PFSK-1 (cell line): ENCODE measurements around the gene HMGCR.

Experiments
- FOXP2 ChIP-seq: optimal IDR thresholded peaks from 2 replicates; pipeline ENCODE3; 2011; ENCODE audit warnings: borderline replicate concordance, control low read depth, inconsistent platforms; ENCODE audit not compliant: insufficient read depth; ENCODE audit errors: extremely low read length, extremely low read depth
- POLR2AphosphoS5 ChIP-seq: IDR thresholded peaks from 2 replicates; pipeline ENCODE4 v1.6.1; 2012; ENCODE audit warnings: low read depth, mild to moderate bottlenecking, control low read depth, low read length, moderate library complexity
- SIN3A ChIP-seq: IDR thresholded peaks from 2 replicates; pipeline ENCODE4 v1.6.1; 2012; ENCODE audit warnings: mild to moderate bottlenecking, low read length, moderate library complexity, borderline replicate concordance; ENCODE audit not compliant: insufficient read depth
- TAF1 ChIP-seq: IDR thresholded peaks from 2 replicates; pipeline ENCODE4 v1.6.1; 2012; ENCODE audit warnings: low read length, control low read depth, borderline replicate concordance; ENCODE audit not compliant: insufficient read depth
- TF ChIP-seq, protein P1 (sequence below), 2 experiments: IDR thresholded peaks; 2 replicates each; pipeline versions ENCODE4 v1.6.1 to v1.8.0; 2011 to 2012; ENCODE audit warnings: low read depth in 2 of 2, low read length in 2 of 2, control low read depth in 1 of 2, inconsistent platforms in 1 of 2, mild to moderate bottlenecking in 1 of 2, moderate library complexity in 1 of 2; ENCODE audit not compliant: insufficient read depth in 1 of 2

HMGCR gene

GRCh38 chr5:75319638-75320037 lies 17.4 kb upstream of the HMGCR start:
- TF ChIP-seq, protein P1, sequence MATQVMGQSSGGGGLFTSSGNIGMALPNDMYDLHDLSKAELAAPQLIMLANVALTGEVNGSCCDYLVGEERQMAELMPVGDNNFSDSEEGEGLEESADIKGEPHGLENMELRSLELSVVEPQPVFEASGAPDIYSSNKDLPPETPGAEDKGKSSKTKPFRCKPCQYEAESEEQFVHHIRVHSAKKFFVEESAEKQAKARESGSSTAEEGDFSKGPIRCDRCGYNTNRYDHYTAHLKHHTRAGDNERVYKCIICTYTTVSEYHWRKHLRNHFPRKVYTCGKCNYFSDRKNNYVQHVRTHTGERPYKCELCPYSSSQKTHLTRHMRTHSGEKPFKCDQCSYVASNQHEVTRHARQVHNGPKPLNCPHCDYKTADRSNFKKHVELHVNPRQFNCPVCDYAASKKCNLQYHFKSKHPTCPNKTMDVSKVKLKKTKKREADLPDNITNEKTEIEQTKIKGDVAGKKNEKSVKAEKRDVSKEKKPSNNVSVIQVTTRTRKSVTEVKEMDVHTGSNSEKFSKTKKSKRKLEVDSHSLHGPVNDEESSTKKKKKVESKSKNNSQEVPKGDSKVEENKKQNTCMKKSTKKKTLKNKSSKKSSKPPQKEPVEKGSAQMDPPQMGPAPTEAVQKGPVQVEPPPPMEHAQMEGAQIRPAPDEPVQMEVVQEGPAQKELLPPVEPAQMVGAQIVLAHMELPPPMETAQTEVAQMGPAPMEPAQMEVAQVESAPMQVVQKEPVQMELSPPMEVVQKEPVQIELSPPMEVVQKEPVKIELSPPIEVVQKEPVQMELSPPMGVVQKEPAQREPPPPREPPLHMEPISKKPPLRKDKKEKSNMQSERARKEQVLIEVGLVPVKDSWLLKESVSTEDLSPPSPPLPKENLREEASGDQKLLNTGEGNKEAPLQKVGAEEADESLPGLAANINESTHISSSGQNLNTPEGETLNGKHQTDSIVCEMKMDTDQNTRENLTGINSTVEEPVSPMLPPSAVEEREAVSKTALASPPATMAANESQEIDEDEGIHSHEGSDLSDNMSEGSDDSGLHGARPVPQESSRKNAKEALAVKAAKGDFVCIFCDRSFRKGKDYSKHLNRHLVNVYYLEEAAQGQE (IDR thresholded peaks at IDR 0.05; ENCODE audit: insufficient read depth in 1 of 2, low read depth in 2 of 2, low read length in 2 of 2) = no peak
- TF ChIP-seq FOXP2 (no peak), POLR2AphosphoS5 (no peak), TAF1 (no peak), SIN3A (no peak)

- TF ChIP-seq FOXP2 = no peak
- no peak for TF ChIP-seq TAF1
- TF ChIP-seq, protein P1 (IDR thresholded peaks at IDR 0.05; ENCODE audit: insufficient read depth in 1 of 2, low read depth in 2 of 2, low read length in 2 of 2) = no peak
- no peak for TF ChIP-seq SIN3A
- TF ChIP-seq POLR2AphosphoS5 = no peak
These were observed 16.6 kb upstream of the HMGCR start for GRCh38 chr5:75320371-75320770.

GRCh38 chr5:75322066-75322465 lies 15.0 kb upstream of the HMGCR start:
- TF ChIP-seq, protein P1 (IDR thresholded peaks at IDR 0.05; ENCODE audit: insufficient read depth in 1 of 2, low read depth in 2 of 2, low read length in 2 of 2) = no peak
- TF ChIP-seq POLR2AphosphoS5 (no peak), TAF1 (no peak), SIN3A (no peak), FOXP2 (no peak)

DNA sequence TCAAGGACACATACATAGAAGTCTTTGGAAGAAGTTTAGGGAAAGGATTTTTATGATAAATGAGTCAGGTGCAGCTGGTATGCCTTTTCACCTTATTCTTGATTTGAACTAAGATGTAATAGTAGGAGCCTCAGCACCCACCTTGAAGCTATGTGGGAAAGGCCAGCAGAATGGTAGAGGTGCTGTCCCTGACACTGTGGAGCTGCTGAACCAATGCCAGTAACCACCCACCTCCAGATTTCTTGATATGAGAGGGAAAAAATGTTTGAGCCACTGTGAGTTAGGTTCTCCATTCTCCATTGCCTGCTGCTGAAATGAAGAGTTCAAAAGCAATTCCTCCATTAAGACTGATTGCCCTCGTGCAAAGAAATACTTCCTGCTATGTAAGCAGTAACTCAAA lies 12.2 kb upstream of the HMGCR start:
- TF ChIP-seq, protein P1 (IDR thresholded peaks at IDR 0.05; ENCODE audit: insufficient read depth in 1 of 2, low read depth in 2 of 2, low read length in 2 of 2) = no peak
- TF ChIP-seq TAF1 (no peak), FOXP2 (no peak), SIN3A (no peak), POLR2AphosphoS5 (no peak)

GRCh38 chr5:75325242-75325641 lies 11.8 kb upstream of the HMGCR start:
- TF ChIP-seq SIN3A = no peak
- no peak for TF ChIP-seq TAF1
- TF ChIP-seq, protein P1 (IDR thresholded peaks at IDR 0.05; ENCODE audit: insufficient read depth in 1 of 2, low read depth in 2 of 2, low read length in 2 of 2) = no peak
- no peak for TF ChIP-seq FOXP2
- no peak for TF ChIP-seq POLR2AphosphoS5
